Ovary (tissue), 9 donors: ENCODE measurements around the gene PIP5K1A. TPM values are rescaled to one million over a fixed set of nuclear protein-coding genes. Genes with fewer than 3 reads are reported as not detected.
A peak's percentile ranks its signal among the peaks of the same experiment; 100 is the strongest.

ENCODE experiments used
- DNase-seq, 5 donors: peaks; one replicate each; pipeline ENCODE4 v3.0.0-alpha.2; 2019 to 2020
- H3K27ac ChIP-seq, 2 donors: fragments of 200-600 bp; one replicate each; pipeline versions ENCODE4 v1.5.1 to v1.8.0; 2019 to 2022
- H3K27me3 ChIP-seq: fragments of 200-600 bp; one replicate; pipeline ENCODE4 v1.8.0; 2022
- H3K36me3 ChIP-seq: fragments of 200-600 bp; sonication (generic); one replicate; pipeline ENCODE4 v1.5.1; 2019
- H3K4me1 ChIP-seq: one replicate; pipeline ENCODE4 v1.8.1; 2013; ENCODE audit warnings: mild to moderate bottlenecking, moderate library complexity; ENCODE audit not compliant: insufficient read depth
- H3K4me3 ChIP-seq: fragments of 200-600 bp; sonication (generic); one replicate; pipeline ENCODE4 v1.5.1; 2017
- H3K9me3 ChIP-seq, 2 donors: fragments of 200-600 bp in 1 of 2; sonication (generic) in 1 of 2; one replicate each; pipeline versions ENCODE4 v1.5.1 to v1.8.1; 2013 to 2019; ENCODE audit warnings: mild to moderate bottlenecking in 1 of 2, moderate library complexity in 1 of 2
- CTCF ChIP-seq, 3 donors: fragments of 450-650 bp in 2 of 3; fragments of 200-600 bp in 1 of 3; IDR thresholded peaks; one replicate each; pipeline versions ENCODE4 v1.5.1 to v1.8.0; 2016 to 2022; ENCODE audit warnings: antibody characterized with exemption in 3 of 3, mild to moderate bottlenecking in 1 of 3
- EP300 ChIP-seq: sonication (generic); formaldehyde crosslinking; IDR thresholded peaks from one replicate; pipeline ENCODE4 v1.6.1; 2017; ENCODE audit warnings: antibody characterized with exemption
- POLR2A ChIP-seq: fragments of 450-650 bp; IDR thresholded peaks from one replicate; pipeline ENCODE4 v1.6.1; 2017; ENCODE audit warnings: antibody characterized with exemption, mild to moderate bottlenecking, moderate library complexity
- WGBS, 3 donors: extraction: QIAGEN DNeasy Blood & Tissue Kit in 1 of 3; methylation state at CpG; one replicate each; pipeline versions ENCODE4 v1.1.5 to v1.1.7; 2013 to 2017; 5-methylcytosine and 5-hydroxymethylcytosine counted together
- intact Hi-C, 4 donors: fragments of 100-400 bp; cut with DNase I; formaldehyde crosslinking; loops; one replicate each; pipeline versions ENCODE4 v1.11.0 to v1.15.1; 2022 to 2023
- polyA plus RNA-seq, 2 donors: library from polyadenylated mRNA; stranded (reverse); fragments of 200-250 nt in 1 of 2; fragments of 350-450 nt in 1 of 2; fragmentation: Illumina TruSeq in 1 of 2; extraction: RNeasy Lipid Tissue Mini Kit (QIAGEN cat#74804) in 1 of 2; gene quantifications; one replicate each; pipeline ENCODE4 v1.2.3, GENCODE V29; 2013 to 2014
- total RNA-seq, 7 donors: library from RNA; depleted of rRNA in 2 of 7; stranded (reverse); fragments of >200 nt in 2 of 7; fragmentation: NEBNext Ultra II Directional in 3 of 7; extraction: Animal tissue kit (Norgen Biotek cat#: 25700) in 3 of 7; gene quantifications; one replicate each; pipeline versions ENCODE4 v1.1.0 to v1.2.4, GENCODE V29; 2016 to 2023
- donor health status: DM: no; HTN: no; CAD: no; lungs with moderate emphysema.
- donor health status: DM: no; HTN: no; CAD: no.
- donor health status: Bipolar disorder and iron deficiency.
- donor health status: DM: yes; HTN: yes; CAD: no.
- donor health status: DM: no; HTN: no; CAD: no.
- donor health status: DM: yes; HTN: yes; CAD: no.

Gene PIP5K1A
- total and polyA plus RNA-seq, 9 donors, result 19.8 to 62.8 (median 47.5) TPM

GRCh38 chr1:151165281-151165737, 33.0 kb upstream of the PIP5K1A start:
- Histone ChIP-seq H3K4me3 (peak overlapping the region; percentile 64), H3K36me3 (no peaks in the 10 kb centered on the region), H3K9me3 (no peaks in the 10 kb centered on the region), H3K27ac (peak overlapping the region; percentile 83 to 87), H3K27me3 (no peaks in the 10 kb centered on the region), H3K4me1 (peaks cover 7% of the 10 kb centered on the region)
- peak in 4 of 5 donors; percentile 69 to 73 (median 71) for DNase-seq
- WGBS, 3 donors, result 1 to 3% (median 2%) methylated on average over 15 of the region's 15 CpGs
- intact Hi-C loops, result no loop called here
- no peak for TF ChIP-seq POLR2A
- no peak for TF ChIP-seq CTCF (IDR thresholded peaks at IDR 0.05)
- no peak for TF ChIP-seq EP300

GRCh38 chr1:151165738-151166504, 32.4 kb upstream of the PIP5K1A start, which contains the start of the genes LYSMD1 and SCNM1:
Gene LYSMD1, minus strand, starts transcription at chr1:151165902. Its CDS starts 644 bp downstream, at chr1:151165258.
Gene SCNM1, plus strand, starts transcription at chr1:151166144. Its CDS starts 9 bp downstream, at chr1:151166153.
- H3K27ac ChIP-seq, result peak within 1 kb of the TSS; percentile 83 to 87
- peaks cover 7% of the 10 kb centered on the region for H3K4me1 ChIP-seq
- no peaks in the 10 kb centered on the region for H3K27me3 ChIP-seq
- peak in 1 of 3 donors; percentile 42 for TF ChIP-seq CTCF (IDR thresholded peaks at IDR 0.05)
- peak; percentile 72 for TF ChIP-seq EP300
- no peak for TF ChIP-seq POLR2A
- intact Hi-C loops, result no loop called here
- H3K4me3 ChIP-seq, result peak within 1 kb of the TSS; percentile 64
- WGBS, 3 donors, result 0 to 1% (median 0%) methylated on average over 38 of the region's 38 CpGs
- no peaks in the 10 kb centered on the region for H3K36me3 ChIP-seq
- no peaks in the 10 kb centered on the region for H3K9me3 ChIP-seq
- DNase-seq, result peak; percentile 95 to 97 (median 96)

GRCh38 chr1:151166505-151166956, 31.8 kb upstream of the PIP5K1A start:
- H3K4me1 ChIP-seq, result peaks cover 7% of the 10 kb centered on the region
- no peak for TF ChIP-seq CTCF (IDR thresholded peaks at IDR 0.05)
- TF ChIP-seq EP300, result no peak
- no peak for TF ChIP-seq POLR2A
- intact Hi-C loops, result no loop called here
- H3K27ac ChIP-seq, result no peak overlapping the region
- H3K9me3 ChIP-seq, result no peaks in the 10 kb centered on the region
- WGBS, 3 donors, result 3 to 4% (median 3%) methylated on average over 15 of the region's 15 CpGs
- no peaks in the 10 kb centered on the region for H3K27me3 ChIP-seq
- no peak for DNase-seq
- H3K36me3 ChIP-seq, result no peaks in the 10 kb centered on the region
- peak overlapping the region; percentile 64 for H3K4me3 ChIP-seq

- no peak overlapping the region for H3K4me3 ChIP-seq
Measured at GRCh38 chr1:151167116-151167515, 31.2 kb upstream of the PIP5K1A start.

More at GRCh38 chr1:151167116-151167515, 31.2 kb upstream of the PIP5K1A start:
- 84 to 86% (median 85%) methylated on average over 6 of the region's 6 CpGs for WGBS, 3 donors
- no peak for TF ChIP-seq EP300
- no peak for TF ChIP-seq POLR2A
- no peak for TF ChIP-seq CTCF (IDR thresholded peaks at IDR 0.05)
- Histone ChIP-seq H3K9me3 (no peaks in the 10 kb centered on the region), H3K27ac (no peak overlapping the region), H3K36me3 (no peaks in the 10 kb centered on the region), H3K4me1 (peaks cover 7% of the 10 kb centered on the region), H3K27me3 (no peaks in the 10 kb centered on the region)
- intact Hi-C loops, result no loop called here
- DNase-seq, result no peak
